ENCODE results near the gene ANO7. TPM values are rescaled to one million over a fixed set of nuclear protein-coding genes. Genes with fewer than 3 reads are reported as not detected.

The ANO7 gene
- total and polyA plus RNA-seq, 2 of the 13 experiments (the other 11 are each of a cell fraction or from before 2014, with no cell fraction given): 4.1 to 4.9 TPM

GRCh38 chr2:241223211-241224017 lies 34.9 kb downstream of the ANO7 start (continued):
- TF ChIP-seq FOXO4 (CRISPR knock-in tag; conservative IDR thresholded peaks at IDR 0.05) (0 out of 2 replicates have a peak, but pooled peaks have one; percentile 92), ARHGAP35 (CRISPR knock-in tag; IDR thresholded peaks at IDR 0.05; ENCODE audit: borderline replicate concordance) (no peak), ZNF264 (CRISPR knock-in tag; IDR thresholded peaks at IDR 0.05) (no peak), SETDB1 (CRISPR knock-in tag; IDR thresholded peaks at IDR 0.05; ENCODE audit: borderline replicate concordance) (no peak), ZNF737 (CRISPR knock-in tag; IDR thresholded peaks at IDR 0.05; ENCODE audit: borderline replicate concordance) (0 out of 2 replicates have a peak, but pooled peaks have one; percentile 56), ZNF710 (CRISPR knock-in tag; IDR thresholded peaks at IDR 0.05; ENCODE audit: borderline replicate concordance) (no peak), ZNF609 (CRISPR knock-in tag; IDR thresholded peaks at IDR 0.05; ENCODE audit: borderline replicate concordance) (no peak), NR3C1 (CRISPR knock-in tag; IDR thresholded peaks at IDR 0.05) (no peak), KDM3A (CRISPR knock-in tag; IDR thresholded peaks at IDR 0.05; ENCODE audit: low read depth) (no peak), ZC3H13 (CRISPR knock-in tag; IDR thresholded peaks at IDR 0.05) (no peak), ZSCAN30 (CRISPR knock-in tag; IDR thresholded peaks at IDR 0.05) (no peak), KLF6 (CRISPR knock-in tag; IDR thresholded peaks at IDR 0.05) (no peak), TFE3 (CRISPR knock-in tag; IDR thresholded peaks at IDR 0.05) (no peak), ZNF44 (CRISPR knock-in tag; IDR thresholded peaks at IDR 0.05) (no peak), ARNT (IDR thresholded peaks at IDR 0.05) (no peak), ZBTB39 (CRISPR knock-in tag; IDR thresholded peaks at IDR 0.05) (peak; percentile 13; the same call in 1 of the 2 replicates), FOXO1 (CRISPR knock-in tag; IDR thresholded peaks at IDR 0.05) (no peak)
